Endothelial cell of umbilical vein (primary cell): ENCODE measurements around the gene CCDC92B. TPM values are rescaled to one million over a fixed set of nuclear protein-coding genes. Genes with fewer than 3 reads are reported as not detected.

Experiments used
- BruUV-seq: library from RNA; stranded (reverse); fragments of 400-500 nt; replicated peaks from 2 replicates; lab custom pipeline; 2021; lab: Mats Ljungman, UMichigan
- CTCF ChIA-PET: fragments of 300-600, 350-600 bp; sonication (Branson Sonifier 250); formaldehyde crosslinking; loops from one replicate; lab custom pipeline; 2021; ENCODE audit warnings: antibody characterized with exemption, inconsistent platforms; lab: Charles Lee
- POLR2A ChIA-PET: fragments of 300-600, 350-600 bp; sonication (Branson Sonifier 250); formaldehyde crosslinking; loops from one replicate; lab custom pipeline; 2021; ENCODE audit warnings: antibody characterized with exemption, inconsistent platforms; lab: Charles Lee
- DNase-seq: peaks from one replicate; pipeline ENCODE4 v3.0.0-alpha.2; 2011; ENCODE audit warnings: low read depth, low spot score
- FAIRE-seq: peaks from 2 replicates; lab custom pipeline; 2011; peaks lifted over from hg19 to GRCh38; lab: Jason Lieb, UNC
- H2AFZ ChIP-seq: 2 replicates; pipeline ENCODE4 v1.6.0; 2012; ENCODE audit warnings: low read depth, low read length, control low read depth, inconsistent platforms
- H3K27ac ChIP-seq: 2 replicates; pipeline ENCODE4 v1.5.1; 2011; ENCODE audit warnings: low read depth, mild to moderate bottlenecking, control low read depth, low read length, moderate library complexity; ENCODE audit not compliant: insufficient read depth
- H3K27me3 ChIP-seq, 2 experiments: 2 replicates each; pipeline versions ENCODE4 v1.6.0 to v1.6.1; 2011; ENCODE audit warnings: low read length in 2 of 2, mixed read lengths in 1 of 2; ENCODE audit not compliant: control insufficient read depth in 2 of 2, insufficient read depth in 2 of 2
- H3K36me3 ChIP-seq, 2 experiments: 2 replicates in 1 of 2; 3 replicates in 1 of 2; pipeline ENCODE4 v1.5.1; 2011; ENCODE audit warnings: low read length in 2 of 2, mild to moderate bottlenecking in 1 of 2, moderate library complexity in 1 of 2; ENCODE audit not compliant: control insufficient read depth in 2 of 2, insufficient read depth in 2 of 2; ENCODE audit errors: extremely low read depth in 1 of 2
- H3K4me1 ChIP-seq: 3 replicates; pipeline ENCODE4 v1.5.1; 2011; ENCODE audit warnings: mild to moderate bottlenecking, low read length; ENCODE audit not compliant: control insufficient read depth, insufficient read depth; ENCODE audit errors: extremely low read depth
- H3K4me2 ChIP-seq: 2 replicates; pipeline ENCODE4 v1.6.1; 2011; ENCODE audit warnings: low read length, control low read depth, mixed read lengths; ENCODE audit not compliant: insufficient read depth
- H3K4me3 ChIP-seq, 3 experiments: fragments of 200-600 bp in 1 of 3; sonication (generic), shearing (Covaris generic) in 1 of 3; replicated peaks in 1 of 3; 2 replicates each; pipeline ENCODE4 v1.5.1; 2011 to 2016; ENCODE audit warnings: control low read depth in 3 of 3, low read length in 3 of 3, mild to moderate bottlenecking in 2 of 3, inconsistent platforms in 1 of 3, low read depth in 1 of 3, moderate library complexity in 1 of 3; ENCODE audit not compliant: insufficient read depth in 1 of 3
- H3K79me2 ChIP-seq: 2 replicates; pipeline ENCODE4 v1.6.0; 2012; ENCODE audit warnings: low read length, inconsistent platforms; ENCODE audit not compliant: control insufficient read depth, insufficient read depth
- H3K9ac ChIP-seq: replicated peaks from 2 replicates; pipeline ENCODE3; 2011; ENCODE audit warnings: low read length, control low read depth; ENCODE audit not compliant: insufficient read depth; ENCODE audit errors: extremely low read depth
- H3K9me1 ChIP-seq: replicated peaks from 3 replicates; pipeline ENCODE4 v1.6.0; 2011; ENCODE audit warnings: mild to moderate bottlenecking, low read length; ENCODE audit not compliant: control insufficient read depth, insufficient read depth; ENCODE audit errors: extremely low read depth
- H3K9me3 ChIP-seq: replicated peaks from 2 replicates; pipeline ENCODE4 v1.5.1; 2012; ENCODE audit warnings: low read length, inconsistent platforms; ENCODE audit not compliant: control insufficient read depth, insufficient read depth
- H4K20me1 ChIP-seq: replicated peaks from 2 replicates; pipeline ENCODE3; 2011; ENCODE audit warnings: mild to moderate bottlenecking, low read length; ENCODE audit not compliant: control insufficient read depth, insufficient read depth; ENCODE audit errors: extremely low read depth
- CTCF ChIP-seq, 2 donors: IDR thresholded peaks; 1 replicate in 1 of 2; 2 replicates in 1 of 2; pipeline ENCODE4 v1.5.1; 2011; ENCODE audit warnings: low read length in 2 of 2, mild to moderate bottlenecking in 2 of 2, moderate library complexity in 2 of 2, control low read depth in 1 of 2, inconsistent platforms in 1 of 2, low read depth in 1 of 2; ENCODE audit not compliant: insufficient read depth in 1 of 2; ENCODE audit errors: extremely low read depth in 1 of 2
- EZH2 ChIP-seq: IDR thresholded peaks from 2 replicates; pipeline ENCODE4 v1.6.1; 2012; ENCODE audit warnings: borderline replicate concordance, low read depth, mild to moderate bottlenecking, moderate library complexity, low read length, inconsistent platforms; ENCODE audit not compliant: severe bottlenecking
- FOS ChIP-seq: IDR thresholded peaks from 2 replicates; pipeline ENCODE4 v1.6.1; 2011; ENCODE audit warnings: mild to moderate bottlenecking, low read length, moderate library complexity, borderline replicate concordance; ENCODE audit not compliant: insufficient read depth
- GATA2 ChIP-seq: IDR thresholded peaks from 2 replicates; pipeline ENCODE4 v1.7.0; 2011; ENCODE audit warnings: low read depth, mild to moderate bottlenecking, moderate library complexity, mixed read lengths, low read length; ENCODE audit not compliant: insufficient read length, insufficient read depth
- JUN ChIP-seq: IDR thresholded peaks from 2 replicates; pipeline ENCODE4 v1.6.1; 2011; ENCODE audit warnings: borderline replicate concordance, low read depth; ENCODE audit not compliant: insufficient read length, insufficient read depth
- MAX ChIP-seq: IDR thresholded peaks from 2 replicates; pipeline ENCODE4 v1.6.1; 2011; ENCODE audit not compliant: insufficient read depth, insufficient read length
- MYC ChIP-seq: IDR thresholded peaks from one replicate; pipeline ENCODE4 v1.6.1; 2011; ENCODE audit warnings: mild to moderate bottlenecking, low read depth, low read length
- POLR2A ChIP-seq: IDR thresholded peaks from 2 replicates; pipeline ENCODE4 v1.6.1; 2012; ENCODE audit warnings: low read depth, mild to moderate bottlenecking, control low read depth, low read length
- POLR2AphosphoS5 ChIP-seq: IDR thresholded peaks from 2 replicates; pipeline ENCODE4 v1.6.1; 2012; ENCODE audit warnings: low read depth, mild to moderate bottlenecking, control low read depth, low read length, moderate library complexity; ENCODE audit not compliant: insufficient read depth
- dilution Hi-C: fragments of 300-500 bp; cut with MboI; formaldehyde crosslinking; loops from one replicate; pipeline ENCODE4 v1.15.0; 2019; ENCODE audit warnings: low sequenced_read_pairs; ENCODE audit not compliant: extremely low pct_ligation_motif_present
- intact Hi-C: fragments of 100-400 bp; cut with micrococcal nuclease; formaldehyde crosslinking; loops from one replicate; pipeline ENCODE4 v1.10.0; 2022
- polyA plus RNA-seq, 4 experiments: library from polyadenylated mRNA; depleted of rRNA in 3 of 4; stranded (reverse) in 3 of 4; unstranded in 1 of 4; fragments of >200 nt; gene quantifications; 2 replicates each; pipeline versions ENCODE4 v1.2.1 to v1.2.3, GENCODE V29; 2011 to 2012; ENCODE audit warnings: missing spikeins in 1 of 4
- total RNA-seq: library from RNA; stranded (reverse); gene quantifications from 2 replicates; pipeline ENCODE4 v1.2.3, GENCODE V29; 2021

The CCDC92B gene
- total and polyA plus RNA-seq, 2 donors (not counting 3 experiments of a cell fraction or from before 2014, with no cell fraction given) = not detected

- dilution Hi-C loops (no loop called here), intact Hi-C loops (no loop called here)
- ChIA-PET POLR2A (no interaction called here), CTCF (no interaction called here)
- peaks cover 49% of the 10 kb centered on the region for H3K79me2 ChIP-seq
- no peak overlapping the region for H3K4me3 ChIP-seq
- no peak for DNase-seq
- H2AFZ ChIP-seq = no peak overlapping the region
- no peak overlapping the region for H3K27ac ChIP-seq
- no peaks in the 10 kb centered on the region for H3K9me1 ChIP-seq
- no peaks in the 10 kb centered on the region for H3K27me3 ChIP-seq
- H3K9me3 ChIP-seq = no peaks in the 10 kb centered on the region
- TF ChIP-seq POLR2A = no peak
- TF ChIP-seq JUN = no peak
- no peak for TF ChIP-seq CTCF (IDR thresholded peaks at IDR 0.05; ENCODE audit: extremely low read depth in 1 of 2, insufficient read depth in 1 of 2, low read depth in 1 of 2, low read length in 2 of 2)
- no peak for TF ChIP-seq FOS
- TF ChIP-seq MAX = no peak
- no peak for TF ChIP-seq POLR2AphosphoS5
- no peak for TF ChIP-seq GATA2
- TF ChIP-seq EZH2 = no peak
- TF ChIP-seq MYC = no peak
- H3K4me1 ChIP-seq = peaks cover under 1% of the 10 kb centered on the region
- no peak for FAIRE-seq
- no peak overlapping the region for H3K9ac ChIP-seq
- H4K20me1 ChIP-seq = no peaks in the 10 kb centered on the region
- BruUV-seq = no TSS peak
- H3K36me3 ChIP-seq = peaks cover 2 to 17% of the 10 kb centered on the region in 2 experiments
- no peak overlapping the region for H3K4me2 ChIP-seq
Observed at GRCh38 chr17:2704031-2704889, 45.2 kb downstream of the CCDC92B start.
